ENCODE measurements around the gene XPC. TPM values are rescaled to one million over a fixed set of nuclear protein-coding genes. Genes with fewer than 3 reads are reported as not detected.

Gene XPC
- total RNA-seq, 2 experiments from 2014 or later: 22.7 to 38.6 TPM

- no peak for DNase-seq (ENCODE audit: low spot score)
- POLR2A ChIA-PET: no interaction called here
- Histone ChIP-seq H3K9me3 (ENCODE audit: low read length) (no peaks in the 10 kb centered on the region), H3K4me3 (ENCODE audit: low read depth, low read length, poor library complexity, severe bottlenecking) (no peak overlapping the region), H2AFZ (ENCODE audit: low read length) (no peak overlapping the region), H4K20me1 (ENCODE audit: insufficient read depth, low read length) (no peaks in the 10 kb centered on the region), H3K36me3 (ENCODE audit: insufficient read depth, low read length) (peaks cover 69% of the 10 kb centered on the region), H3K4me2 (ENCODE audit: low read length) (no peak overlapping the region), H3K79me2 (ENCODE audit: insufficient read depth, low read depth, low read length) (peaks cover 11% of the 10 kb centered on the region; the same call in 1 of the 2 replicates), H3K9me2 (ENCODE audit: insufficient read depth, low read length) (no peaks in the 10 kb centered on the region), H3K27ac (ENCODE audit: low read depth, low read length, poor library complexity, severe bottlenecking) (no peak overlapping the region), H3K4me1 (ENCODE audit: insufficient read depth, low read length, poor library complexity, severe bottlenecking) (no peaks in the 10 kb centered on the region)
- BruUV-seq (replicated peaks): no TSS peak
- intact Hi-C loops (cut with micrococcal nuclease; ENCODE audit: unreplicated experiment): no loop called here
- CTCF ChIA-PET (ENCODE audit: unreplicated experiment): no interaction called here
- TF ChIP-seq EZH2phosphoT487 (IDR thresholded peaks at IDR 0.05; ENCODE audit: borderline replicate concordance, low read depth, low read length) (no peak), CTCF (conservative IDR thresholded peaks at IDR 0.05; ENCODE audit: low read length) (no peak)
These were observed 16.5 kb upstream of the XPC start for GRCh38 chr3:14194865-14195264.

DNA sequence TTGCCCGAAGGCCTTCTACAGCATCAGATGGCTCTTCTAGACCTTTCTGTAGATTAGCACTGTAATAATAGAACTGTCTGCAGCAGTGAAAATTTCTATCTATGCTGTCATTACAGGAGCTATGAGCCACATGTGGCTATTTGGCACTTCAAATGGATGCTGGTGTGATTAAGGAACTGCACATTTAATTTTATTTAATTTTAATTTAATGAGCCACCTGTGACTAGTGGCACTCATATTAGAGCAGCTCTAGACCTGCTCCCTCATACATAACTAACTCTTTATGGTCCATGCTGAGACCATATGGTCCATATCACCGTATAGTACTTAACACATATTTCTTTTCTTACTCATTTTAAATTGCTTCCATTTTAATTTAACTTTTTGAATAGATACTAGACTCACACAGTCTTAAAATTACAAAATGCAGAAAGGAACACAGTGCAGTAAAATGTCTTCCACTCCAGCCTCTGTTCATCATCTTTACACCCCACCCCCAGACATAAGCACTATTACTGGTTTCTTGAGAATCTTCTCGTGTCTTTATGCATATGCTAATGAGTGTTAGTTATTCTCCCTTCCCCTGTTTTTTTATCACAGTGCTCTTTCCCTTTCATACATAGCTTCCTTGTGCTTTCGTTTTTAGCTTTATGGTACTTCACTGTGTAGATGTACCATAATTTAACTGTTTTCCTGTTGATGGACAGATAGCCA is 9.8 kb upstream of the XPC start:
- Histone ChIP-seq H3K79me2 (ENCODE audit: insufficient read depth, low read depth, low read length) (peaks cover 20% of the 10 kb centered on the region; the same call in 1 of the 2 replicates), H3K4me2 (ENCODE audit: low read length) (no peak overlapping the region), H3K9me3 (ENCODE audit: low read length) (no peaks in the 10 kb centered on the region), H2AFZ (ENCODE audit: low read length) (no peak overlapping the region), H3K4me3 (ENCODE audit: low read depth, low read length, poor library complexity, severe bottlenecking) (no peak overlapping the region), H3K27ac (ENCODE audit: low read depth, low read length, poor library complexity, severe bottlenecking) (no peak overlapping the region), H4K20me1 (ENCODE audit: insufficient read depth, low read length) (no peaks in the 10 kb centered on the region; the same call in 1 of the 2 replicates), H3K9me2 (ENCODE audit: insufficient read depth, low read length) (no peaks in the 10 kb centered on the region), H3K36me3 (ENCODE audit: insufficient read depth, low read length) (peaks cover 69% of the 10 kb centered on the region), H3K4me1 (ENCODE audit: insufficient read depth, low read length, poor library complexity, severe bottlenecking) (peaks cover 2% of the 10 kb centered on the region)
- intact Hi-C loops (cut with micrococcal nuclease; ENCODE audit: unreplicated experiment): no loop called here
- CTCF ChIA-PET (ENCODE audit: unreplicated experiment): no interaction called here
- no TSS peak for BruUV-seq (replicated peaks)
- POLR2A ChIA-PET: no interaction called here
- no peak for TF ChIP-seq EZH2phosphoT487 (IDR thresholded peaks at IDR 0.05; ENCODE audit: borderline replicate concordance, low read depth, low read length)
- DNase-seq (ENCODE audit: low spot score): no peak

GRCh38 chr3:14186854-14187458 is 8.6 kb upstream of the XPC start:
- H3K9me2 ChIP-seq (ENCODE audit: insufficient read depth, low read length): no peaks in the 10 kb centered on the region
- ChIA-PET POLR2A (interaction anchor here (0.5 kb wide), 1 partner anchor 466 kb away, joined by 3 read pairs; no protein-coding TSS in a partner anchor), CTCF (ENCODE audit: unreplicated experiment) (no interaction called here)
- H3K4me2 ChIP-seq (ENCODE audit: low read length): no peak overlapping the region
- intact Hi-C loops (cut with micrococcal nuclease; ENCODE audit: unreplicated experiment): no loop called here
- TF ChIP-seq CTCF (conservative IDR thresholded peaks at IDR 0.05; ENCODE audit: low read length) (no peak), EZH2phosphoT487 (IDR thresholded peaks at IDR 0.05; ENCODE audit: borderline replicate concordance, low read depth, low read length) (no peak)
- peaks cover 81% of the 10 kb centered on the region for H3K36me3 ChIP-seq (ENCODE audit: insufficient read depth, low read length)
- H3K4me1 ChIP-seq (ENCODE audit: insufficient read depth, low read length, poor library complexity, severe bottlenecking): peaks cover 8% of the 10 kb centered on the region
- H3K9me3 ChIP-seq (ENCODE audit: low read length): no peaks in the 10 kb centered on the region
- H4K20me1 ChIP-seq (ENCODE audit: insufficient read depth, low read length): no peaks in the 10 kb centered on the region; the same call in 1 of the 2 replicates
- H3K79me2 ChIP-seq (ENCODE audit: insufficient read depth, low read depth, low read length): peaks cover 27% of the 10 kb centered on the region; the same call in 1 of the 2 replicates
- DNase-seq (ENCODE audit: low spot score): no peak
- no peak overlapping the region for H3K4me3 ChIP-seq (ENCODE audit: low read depth, low read length, poor library complexity, severe bottlenecking)
- BruUV-seq (replicated peaks): no TSS peak
- H3K27ac ChIP-seq (ENCODE audit: low read depth, low read length, poor library complexity, severe bottlenecking): no peak overlapping the region
- no peak overlapping the region for H2AFZ ChIP-seq (ENCODE audit: low read length)

Measured in OCI-LY7 (cell line).